HEK293T (cell line): ENCODE measurements around the gene INKA2.
"Not testable (repeated sequence)": the region's sequence is repeated elsewhere in the genome, so short reads cannot be mapped to it uniquely, and the experiment has no call there.

ENCODE experiments used
- CTCF ChIA-PET: fragments of 350-600 bp; formaldehyde crosslinking; extraction: SDS; loops from one replicate; lab custom pipeline; 2021; ENCODE audit warnings: antibody characterized with exemption, inconsistent platforms; lab: Yijun Ruan, JAX
- POLR2A ChIA-PET: fragments of 350-600 bp; formaldehyde crosslinking; extraction: SDS; loops from one replicate; lab custom pipeline; 2020; ENCODE audit warnings: antibody characterized with exemption, inconsistent platforms; lab: Yijun Ruan, JAX
- DNase-seq: peaks from one replicate; pipeline ENCODE4 v3.0.0; 2012; ENCODE audit warnings: mixed read lengths; ENCODE audit errors: extremely low spot score
- ARNT ChIP-seq: fragments of 450-650 bp; IDR thresholded peaks from 2 replicates; pipeline ENCODE4 v1.6.1; 2017; ENCODE audit warnings: mild to moderate bottlenecking
- BHLHE40 ChIP-seq: fragments of 450-650 bp; IDR thresholded peaks from 2 replicates; pipeline ENCODE4 v1.6.1; 2016; ENCODE audit warnings: mild to moderate bottlenecking, moderate library complexity, borderline replicate concordance
- CTBP1 ChIP-seq: fragments of 450-650 bp; IDR thresholded peaks from 2 replicates; pipeline ENCODE4 v1.6.1; 2016; ENCODE audit warnings: borderline replicate concordance
- ELF4 ChIP-seq: fragments of 450-650 bp; IDR thresholded peaks from 2 replicates; pipeline ENCODE4 v1.6.1; 2017; ENCODE audit warnings: antibody characterized with exemption
- FOXA1 ChIP-seq: fragments of 450-650 bp; IDR thresholded peaks from 2 replicates; pipeline ENCODE4 v1.6.1; 2016; ENCODE audit warnings: mild to moderate bottlenecking
- FOXK2 ChIP-seq: fragments of 450-650 bp; IDR thresholded peaks from 2 replicates; pipeline ENCODE4 v1.6.1; 2016; ENCODE audit warnings: mild to moderate bottlenecking
- FOXM1 ChIP-seq: fragments of 450-650 bp; IDR thresholded peaks from 2 replicates; pipeline ENCODE4 v1.6.1; 2017; ENCODE audit warnings: mild to moderate bottlenecking, borderline replicate concordance
- HDGF ChIP-seq: fragments of 450-650 bp; IDR thresholded peaks from 2 replicates; pipeline ENCODE4 v1.6.1; 2017; ENCODE audit warnings: antibody characterized with exemption, borderline replicate concordance
- L3MBTL2 ChIP-seq: fragments of 450-650 bp; conservative IDR thresholded peaks from 2 replicates; pipeline ENCODE4 v1.6.1; 2016; ENCODE audit warnings: mild to moderate bottlenecking
- LEF1 ChIP-seq: fragments of 450-650 bp; IDR thresholded peaks from 2 replicates; pipeline ENCODE4 v1.6.1; 2017; ENCODE audit warnings: mild to moderate bottlenecking, borderline replicate concordance
- NFRKB ChIP-seq: fragments of 450-650 bp; IDR thresholded peaks from 2 replicates; pipeline ENCODE4 v1.6.1; 2016; ENCODE audit warnings: mild to moderate bottlenecking, moderate library complexity
- SP1 ChIP-seq: fragments of 450-650 bp; IDR thresholded peaks from 2 replicates; pipeline ENCODE4 v1.6.1; 2017
- SUZ12 ChIP-seq: fragments of 450-650 bp; IDR thresholded peaks from 2 replicates; pipeline ENCODE4 v1.6.1; 2016; ENCODE audit warnings: mild to moderate bottlenecking
- TARDBP ChIP-seq: fragments of 450-650 bp; IDR thresholded peaks from 2 replicates; pipeline ENCODE4 v1.6.1; 2016
- ZNF384 ChIP-seq: fragments of 450-650 bp; IDR thresholded peaks from 2 replicates; pipeline ENCODE4 v1.6.1; 2016
- TF ChIP-seq, protein P1 (sequence below): fragments of 450-650 bp; IDR thresholded peaks from 2 replicates; pipeline ENCODE4 v1.6.1; 2016

The INKA2 gene

GRCh38 chr1:111743679-111744101 lies 4.5 kb upstream of the INKA2 start:
- TF ChIP-seq ZNF384 (no peak), HDGF (no peak), FOXA1 (no peak), FOXK2 (no peak), CTBP1 (no peak), TARDBP (no peak), BHLHE40 (no peak), ARNT (no peak), SP1 (no peak), NFRKB (no peak), ELF4 (no peak), FOXM1 (no peak), L3MBTL2 (no peak), SUZ12 (no peak)
- TF ChIP-seq, protein P1, sequence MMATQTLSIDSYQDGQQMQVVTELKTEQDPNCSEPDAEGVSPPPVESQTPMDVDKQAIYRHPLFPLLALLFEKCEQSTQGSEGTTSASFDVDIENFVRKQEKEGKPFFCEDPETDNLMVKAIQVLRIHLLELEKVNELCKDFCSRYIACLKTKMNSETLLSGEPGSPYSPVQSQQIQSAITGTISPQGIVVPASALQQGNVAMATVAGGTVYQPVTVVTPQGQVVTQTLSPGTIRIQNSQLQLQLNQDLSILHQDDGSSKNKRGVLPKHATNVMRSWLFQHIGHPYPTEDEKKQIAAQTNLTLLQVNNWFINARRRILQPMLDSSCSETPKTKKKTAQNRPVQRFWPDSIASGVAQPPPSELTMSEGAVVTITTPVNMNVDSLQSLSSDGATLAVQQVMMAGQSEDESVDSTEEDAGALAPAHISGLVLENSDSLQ: no peak
- ChIA-PET CTCF (no interaction called here), POLR2A (no interaction called here)
- DNase-seq: no peak

- CTCF ChIA-PET: interaction anchor here (0.6 to 1.3 kb wide), 2 partner anchors 12 to 17 kb away, joined by 3 to 4 read pairs; no protein-coding TSS in a partner anchor
- TF ChIP-seq SP1 (no peak), FOXK2 (no peak), ARNT (no peak), ZNF384 (no peak), TARDBP (no peak), BHLHE40 (no peak), L3MBTL2 (no peak), HDGF (no peak), FOXM1 (no peak), NFRKB (no peak), SUZ12 (no peak), CTBP1 (no peak), FOXA1 (no peak), ELF4 (no peak), LEF1 (no peak)
- TF ChIP-seq, protein P1: no peak
- DNase-seq: no peak
- POLR2A ChIA-PET: no interaction called here
These were observed 3.8 kb upstream of the INKA2 start for GRCh38 chr1:111742938-111743549.

- DNase-seq, POLR2A ChIA-PET: not testable (repeated sequence)
- CTCF ChIA-PET: interaction anchor here (0.6 to 1.3 kb wide), 4 partner anchors 13 to 256 kb away, joined by 3 to 4 read pairs (median 3); no protein-coding TSS in a partner anchor
These were observed 3.1 kb upstream of the INKA2 start for GRCh38 chr1:111742292-111742691.

DNA sequence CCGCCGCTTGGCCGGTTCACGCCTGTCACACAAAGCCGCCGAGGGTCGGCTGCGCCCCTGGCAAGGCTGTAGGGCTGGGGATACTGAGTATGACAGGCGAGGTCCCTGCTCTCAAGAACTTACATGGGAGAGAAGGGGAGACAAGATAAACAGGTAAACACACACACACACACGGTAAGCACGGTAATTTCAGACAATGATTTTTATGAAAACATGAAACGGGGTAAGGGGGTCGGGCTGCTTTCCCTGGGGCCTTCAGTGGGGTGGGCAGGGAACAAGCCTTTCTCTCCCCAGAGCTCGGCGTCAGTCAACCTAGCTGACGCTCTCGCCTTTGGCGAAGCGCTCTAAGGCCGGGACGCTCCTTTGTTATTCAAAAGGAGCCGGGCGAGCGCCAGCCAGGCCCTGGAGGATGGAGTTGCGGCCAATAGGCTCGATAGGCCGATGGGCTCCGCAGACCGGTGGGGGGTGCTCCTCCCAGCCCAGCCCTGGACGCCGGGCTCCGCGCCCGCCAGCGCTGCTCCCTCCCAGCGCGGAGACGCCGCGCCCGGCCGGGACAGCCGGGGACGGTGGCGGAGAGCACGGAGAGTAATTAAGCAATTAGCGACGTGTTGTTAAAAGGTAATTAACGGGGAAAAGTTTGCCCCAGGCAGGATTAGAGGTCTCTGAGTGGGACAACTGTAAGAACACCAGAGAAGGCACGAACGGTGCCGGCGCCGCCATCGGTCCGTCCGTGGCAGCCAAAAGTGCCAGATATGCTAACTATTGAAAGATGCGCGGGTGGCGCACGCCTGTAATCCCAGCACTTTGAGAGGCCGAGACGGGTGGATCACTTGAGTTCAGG lies 950 bp upstream of the INKA2 start:
- ChIA-PET POLR2A (interaction anchor here (1.0 to 1.8 kb wide), 5 partner anchors 11 to 258 kb away, joined by 3 to 7 read pairs (median 4); no protein-coding TSS in a partner anchor), CTCF (interaction anchor here (1.4 to 1.7 kb wide), 2 partner anchors 25 to 232 kb away, joined by 4 to 7 read pairs; no protein-coding TSS in a partner anchor)
- DNase-seq: peak; percentile 72
- no peak for TF ChIP-seq TARDBP
- TF ChIP-seq, protein P1: peak; percentile 45; the same call in 1 of the 2 replicates
- TF ChIP-seq FOXA1: no peak

GRCh38 chr1:111738436-111739193 lies 580 bp downstream of the INKA2 start:
- ChIA-PET CTCF (interaction anchor here (0.5 to 2.4 kb wide), 5 partner anchors 9 to 231 kb away, joined by 3 to 17 read pairs (median 4); no protein-coding TSS in a partner anchor), POLR2A (interaction anchor here (0.5 to 1.8 kb wide), 9 partner anchors 10 to 256 kb away, joined by 3 to 7 read pairs (median 4); partner anchors contain the start of gene DDX20)
- peak; percentile 61 for DNase-seq
- no peak for TF ChIP-seq FOXM1
- no peak for TF ChIP-seq ARNT
- no peak for TF ChIP-seq SUZ12
- no peak for TF ChIP-seq NFRKB
- TF ChIP-seq LEF1: no peak
- TF ChIP-seq L3MBTL2: peak; percentile 67
- no peak for TF ChIP-seq CTBP1
